ENCODE measurements around the gene ZNF189.

- TF ChIP-seq CTCF (IDR thresholded peaks at IDR 0.05) (no peak), POLR2A (IDR thresholded peaks at IDR 0.05) (no peak)
Observed at GRCh38 chr9:101352892-101353463, 45.7 kb upstream of the ZNF189 start.
